Nucleus accumbens (tissue), 56 donors: ENCODE measurements around the gene PTPRN2.

Source experiments
- DNase-seq, 56 donors: peaks; one replicate each; lab custom pipeline; 2025; lab: John Stamatoyannopoulos, UW

The PTPRN2 gene

GRCh38 chr7:157557263-157557662 is 1030.4 kb downstream of the PTPRN2 start:
- no peak for DNase-seq

DNA sequence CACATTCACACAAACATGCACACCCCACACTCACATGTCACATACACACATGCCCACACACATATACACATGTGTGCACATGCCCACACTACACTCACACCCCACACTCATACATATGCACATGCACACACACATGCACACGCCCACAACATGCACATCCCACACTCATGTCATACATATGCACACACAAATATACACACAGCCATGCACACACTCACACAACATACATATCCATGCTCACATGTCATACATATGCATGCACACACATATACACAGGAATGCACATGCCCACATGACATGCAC is 1031.0 kb downstream of the PTPRN2 start:
- DNase-seq = no peak

DNA sequence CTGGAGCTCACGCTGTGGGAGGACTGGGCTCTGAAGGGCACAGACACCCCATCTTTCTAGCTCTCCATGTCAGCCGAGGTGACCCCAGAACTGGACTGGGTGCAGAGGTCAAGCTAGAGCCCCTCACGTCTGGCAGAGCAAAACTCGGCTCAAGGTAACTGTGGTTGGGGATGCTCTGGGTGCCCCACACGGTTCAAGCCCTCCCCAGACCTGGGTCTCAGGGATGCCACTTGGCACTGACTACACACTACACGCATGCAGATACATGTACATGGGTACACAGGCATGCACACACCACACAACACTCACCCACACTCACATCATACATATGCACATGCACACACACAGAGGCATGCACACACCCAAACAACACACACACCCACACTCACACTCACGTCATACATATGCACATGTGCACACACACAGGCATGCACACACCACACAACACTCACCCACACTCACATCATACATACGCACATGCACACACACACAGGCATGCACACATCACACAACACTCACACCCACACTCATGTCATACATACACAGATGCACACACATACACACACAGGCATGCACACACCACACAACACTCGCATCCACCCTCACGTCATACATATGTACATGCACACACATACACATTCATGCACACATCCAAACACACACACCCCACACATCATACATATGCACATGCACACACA is 1031.5 kb downstream of the PTPRN2 start:
- DNase-seq = no peak

DNA sequence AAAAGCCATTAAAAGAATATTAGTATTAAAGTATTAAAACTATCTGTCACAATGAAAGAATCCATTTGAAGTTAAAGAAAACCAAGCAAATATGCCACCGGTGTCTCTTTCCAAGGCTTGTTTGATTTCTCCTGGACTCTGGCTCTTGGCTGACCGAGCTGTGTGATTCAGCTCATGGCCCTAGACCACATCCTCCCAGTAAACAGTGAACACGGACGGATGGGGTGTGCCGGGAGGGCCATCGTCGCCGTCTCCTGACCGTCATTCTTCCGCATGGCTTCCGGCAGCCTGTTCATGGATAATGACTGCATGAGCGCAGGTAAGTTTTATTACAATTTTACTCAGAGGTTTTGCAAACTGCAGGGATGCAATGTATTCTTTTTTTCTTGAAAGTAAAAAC is 1032.3 kb downstream of the PTPRN2 start:
- no peak for DNase-seq

- no peak for DNase-seq
Observed at GRCh38 chr7:157554393-157555238, 1033.0 kb downstream of the PTPRN2 start.

DNA sequence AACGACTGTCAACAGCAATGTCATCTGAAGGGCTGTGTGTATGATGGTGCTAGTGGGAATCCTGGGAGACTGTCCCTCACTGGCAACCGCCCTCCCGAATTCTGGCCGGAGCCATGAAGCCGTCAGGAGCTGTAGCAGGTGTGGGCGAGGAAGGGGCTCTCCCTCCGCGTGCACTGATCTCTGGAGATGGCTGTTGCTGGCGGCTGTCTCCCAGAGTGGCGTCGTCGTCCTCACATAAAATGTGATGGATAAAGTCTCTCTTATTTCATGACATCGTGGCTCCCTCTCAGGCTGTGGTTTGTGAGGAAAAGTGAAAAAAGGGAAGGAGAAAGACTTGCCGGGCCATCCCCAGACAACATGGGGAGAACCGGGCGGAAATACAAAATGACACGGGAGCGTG is 1034.4 kb downstream of the PTPRN2 start:
- no peak for DNase-seq

DNA sequence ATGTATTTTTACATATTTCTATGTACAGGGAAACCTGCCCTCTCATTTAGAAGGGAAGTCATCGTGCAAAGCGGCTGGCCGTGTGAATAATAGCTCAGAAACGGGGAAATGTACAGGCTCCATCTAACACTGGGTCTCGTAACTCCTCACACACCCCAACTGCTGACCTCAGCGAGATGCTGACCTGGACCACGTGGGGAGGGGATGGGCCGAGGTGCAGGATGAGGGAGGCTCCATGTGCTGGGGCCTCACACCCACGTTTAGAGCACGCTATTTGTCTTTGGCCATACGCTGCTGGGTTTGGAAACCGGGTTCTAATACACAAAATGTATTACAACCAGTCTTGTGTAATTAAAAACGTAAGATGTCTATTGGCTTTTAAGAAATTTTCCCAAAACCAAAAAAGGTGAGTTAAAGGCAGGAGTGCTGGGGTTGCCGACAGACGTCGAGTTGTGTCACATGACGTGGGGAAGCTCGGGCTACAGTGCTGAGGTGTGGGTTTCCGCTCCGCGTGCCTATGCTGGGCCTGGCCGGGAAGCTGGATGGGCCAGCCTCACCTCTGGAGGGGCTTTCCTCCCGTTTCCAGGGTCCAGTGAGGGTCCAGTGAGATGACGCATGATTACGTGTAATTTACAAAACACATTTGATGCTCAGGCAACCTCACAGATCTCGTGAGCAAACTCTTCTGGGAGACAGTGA is 1035.2 kb downstream of the PTPRN2 start:
- no peak for DNase-seq

DNA sequence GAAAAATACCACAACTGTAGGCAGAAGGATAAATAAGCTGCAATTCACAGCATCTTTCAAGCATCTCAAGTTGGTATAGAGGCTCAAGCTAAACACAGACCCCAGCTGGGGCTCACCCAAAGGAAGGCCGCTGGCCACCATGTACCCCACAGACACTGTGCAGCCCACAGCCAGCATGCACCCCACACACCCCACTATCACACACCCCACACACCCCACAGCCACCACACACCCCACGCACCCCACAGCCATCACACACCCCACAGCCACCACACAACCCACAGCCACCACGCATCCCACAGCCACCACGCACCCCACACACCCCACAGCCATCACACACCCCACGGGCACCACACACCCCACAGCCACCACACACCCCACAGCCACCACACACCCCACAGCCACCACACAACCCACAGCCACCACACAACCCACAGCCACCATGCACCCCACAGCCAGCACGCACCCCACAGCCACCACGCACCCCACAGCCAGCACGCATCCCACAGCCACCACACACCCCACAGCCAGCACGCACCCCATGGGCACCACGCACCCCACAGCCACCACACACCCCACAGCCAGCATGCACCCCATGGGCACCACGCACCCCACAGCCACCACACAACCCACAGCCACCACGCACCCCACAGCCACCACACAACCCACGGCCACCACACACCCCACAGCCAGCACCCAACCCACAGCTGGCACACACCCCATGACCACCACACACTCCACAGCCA is 1036.1 kb downstream of the PTPRN2 start:
- DNase-seq = no peak

- DNase-seq = no peak
Observed at GRCh38 chr7:157550300-157551275, 1037.0 kb downstream of the PTPRN2 start.

DNA sequence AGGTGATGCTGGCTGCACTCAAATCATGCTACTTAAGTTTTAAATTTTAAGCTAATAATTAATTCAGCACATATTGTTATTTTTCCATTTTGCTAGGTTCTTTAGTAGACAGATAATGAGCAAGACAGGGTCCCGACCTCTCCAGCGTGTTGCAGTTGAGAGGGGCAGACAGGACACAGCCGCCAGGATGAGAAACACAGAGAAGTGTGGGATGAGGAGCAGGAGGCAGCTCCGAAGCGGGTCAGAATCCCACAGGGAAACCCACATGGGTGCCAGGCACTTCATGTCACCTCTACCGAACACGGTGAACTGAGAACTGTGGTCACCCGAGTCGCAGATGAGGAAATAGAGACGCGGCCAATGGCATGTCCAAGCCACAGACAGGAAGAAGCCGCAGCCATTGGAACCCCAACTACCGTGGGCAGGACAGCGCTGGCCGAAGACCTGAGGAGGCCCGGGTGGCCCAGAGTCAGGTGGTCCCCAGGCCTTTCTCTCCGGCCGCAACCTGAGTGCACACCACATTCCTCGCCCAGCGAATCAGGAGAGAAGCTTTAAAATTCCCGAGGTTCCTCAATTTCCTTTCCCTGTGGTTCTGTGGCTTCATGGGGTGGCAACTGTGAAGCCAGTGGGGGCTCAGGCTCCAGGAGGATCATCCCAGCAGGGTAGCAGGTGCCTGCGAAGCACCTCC is 1037.9 kb downstream of the PTPRN2 start:
- no peak for DNase-seq

- DNase-seq = no peak
Observed at GRCh38 chr7:157548691-157549303, 1038.8 kb downstream of the PTPRN2 start.

GRCh38 chr7:157547611-157548010 is 1040.0 kb downstream of the PTPRN2 start:
- DNase-seq = no peak

DNA sequence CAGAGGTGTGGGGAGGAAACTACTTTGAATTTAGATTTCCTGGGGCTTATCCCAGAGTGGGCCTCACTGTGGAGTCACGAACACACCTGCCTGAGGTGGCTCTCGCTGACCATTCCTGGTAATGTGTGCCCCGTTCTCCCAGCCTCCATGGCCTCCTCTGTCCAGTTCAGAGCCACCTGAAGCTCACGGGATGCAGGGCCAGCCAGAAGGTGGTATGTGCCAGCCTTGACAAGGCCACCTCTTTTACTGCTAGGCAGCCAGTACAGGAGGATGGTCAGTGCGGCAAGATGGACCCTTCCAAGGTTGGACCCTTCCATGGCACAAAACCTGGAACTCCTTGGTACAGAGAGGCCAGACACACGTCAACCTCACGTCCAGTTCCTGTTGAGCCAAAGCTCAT is 1040.5 kb downstream of the PTPRN2 start:
- no peak for DNase-seq

GRCh38 chr7:157545681-157546060 is 1042.0 kb downstream of the PTPRN2 start:
- no peak for DNase-seq

DNA sequence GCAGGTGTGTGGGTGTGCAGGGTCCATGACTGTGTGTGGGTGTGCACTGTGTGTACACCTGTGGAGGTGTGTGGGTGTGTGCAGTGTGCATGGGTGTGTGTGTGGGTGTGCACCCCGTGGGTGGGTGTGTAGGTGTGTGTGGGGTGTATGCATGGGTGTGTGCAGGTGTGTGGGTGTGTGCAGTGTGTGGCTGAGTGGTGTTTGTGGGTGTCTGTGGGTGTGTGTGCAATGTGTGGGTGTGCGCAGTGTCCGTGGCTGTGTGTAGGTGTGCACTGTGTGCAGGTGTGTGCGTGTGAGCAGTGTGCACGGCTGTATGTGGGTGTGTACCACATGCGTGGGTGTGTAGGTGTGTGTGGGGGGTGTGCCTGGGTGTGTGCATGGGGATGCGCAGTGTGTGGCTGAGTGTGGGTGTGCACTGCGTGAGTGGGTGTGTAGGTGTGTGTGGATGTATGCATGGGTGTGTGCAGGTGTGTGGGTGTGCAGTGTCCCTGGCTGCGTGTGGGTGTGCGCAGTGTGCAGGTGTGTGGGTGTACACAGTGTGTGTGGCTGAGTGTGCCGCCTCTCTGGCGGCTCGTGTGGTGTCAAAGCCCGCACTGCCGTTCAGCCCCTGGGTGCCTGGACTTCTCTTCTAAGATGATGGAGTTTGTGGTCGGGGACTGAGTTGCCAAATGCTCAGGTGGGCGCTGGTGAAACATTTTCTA is 1042.5 kb downstream of the PTPRN2 start:
- peak in 1 of 56 donors; percentile 44 for DNase-seq

DNA sequence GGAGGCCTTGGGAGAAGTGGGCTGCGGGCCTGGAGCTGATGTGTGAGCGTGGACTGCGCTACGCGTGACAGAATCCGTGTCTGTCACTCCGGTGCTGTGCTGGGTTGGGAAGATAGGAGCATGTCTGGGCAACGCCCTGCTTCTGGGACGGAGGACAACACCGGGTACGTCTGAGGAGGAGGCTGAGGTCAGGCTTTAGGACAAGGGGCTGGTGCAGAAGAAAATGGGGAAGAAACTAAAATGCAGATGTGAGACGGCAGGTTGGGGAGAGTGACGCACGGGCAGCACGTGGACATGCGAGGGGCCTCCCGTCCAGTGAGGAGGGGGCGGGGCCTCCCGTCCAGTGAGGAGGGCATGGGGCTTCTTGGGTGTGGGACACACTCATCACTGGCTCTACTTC is 1043.4 kb downstream of the PTPRN2 start:
- no peak for DNase-seq

GRCh38 chr7:157543791-157544190 is 1043.8 kb downstream of the PTPRN2 start:
- DNase-seq = no peak

- DNase-seq = no peak
Observed at GRCh38 chr7:157543276-157543675, 1044.3 kb downstream of the PTPRN2 start.
